SU-DHL-6 (cell line): ENCODE data around the gene MS4A3.

Experiments
- CTCF ChIP-seq: fragments of 200-600 bp; sonication (generic); IDR thresholded peaks from one replicate; pipeline ENCODE4 v1.5.1; 2017; ENCODE audit warnings: antibody characterized with exemption, mild to moderate bottlenecking, low read length, moderate library complexity; ENCODE audit not compliant: insufficient read depth, poor library complexity, severe bottlenecking
- EZH2phosphoT487 ChIP-seq: fragments of 200-600 bp; sonication (generic), shearing (Covaris generic); conservative IDR thresholded peaks from 2 replicates; pipeline ENCODE4 v1.6.1; 2018; ENCODE audit warnings: mild to moderate bottlenecking, antibody characterized with exemption, low read length, moderate library complexity, mixed read lengths

- TF ChIP-seq EZH2phosphoT487 (no peak), CTCF (no peak)
These were observed 60.7 kb downstream of the MS4A3 start for GRCh38 chr11:60116996-60117790.
